ENCODE data around the gene ZNF611. TPM values are rescaled to one million over a fixed set of nuclear protein-coding genes. Genes with fewer than 3 reads are reported as not detected.

ZNF611 gene
- total RNA-seq, 4 donors from 2014 or later = 4.9 to 8.7 (median 7.9) TPM

DNA sequence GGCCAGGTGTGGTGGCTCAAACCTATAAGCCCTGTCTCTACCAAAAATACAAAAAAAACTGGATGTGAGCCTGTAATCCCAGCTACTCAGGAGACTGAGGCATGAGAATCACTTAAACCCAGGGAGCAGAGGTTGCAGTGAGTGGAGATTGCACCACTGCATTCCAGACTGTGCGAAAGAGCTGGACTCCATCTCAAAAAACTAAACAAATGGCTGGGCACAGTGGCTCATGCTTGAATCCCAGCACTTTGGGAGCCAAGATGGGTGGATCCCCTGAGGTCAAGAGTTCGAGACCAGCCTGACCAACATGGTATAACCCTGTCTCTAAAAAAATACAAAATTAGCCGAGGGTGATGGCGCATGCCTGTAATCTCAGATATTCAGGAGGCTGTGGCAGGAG, 61.8 kb downstream of the ZNF611 start:
- Histone ChIP-seq H3K27ac (no peak overlapping the region), H3K9me3 (peaks cover 0 to 8% (median 0%) of the 10 kb centered on the region in 3 donors), H3K4me1 (no peaks in the 10 kb centered on the region), H3K36me3 (peaks cover 0 to 21% (median 0%) of the 10 kb centered on the region in 3 donors), H3K27me3 (no peaks in the 10 kb centered on the region), H3K4me3 (no peak overlapping the region)
- WGBS, 2 donors = 82 to 94% methylated on average over 4 of the region's 4 CpGs
- intact Hi-C loops (cut with DNase I) = no loop called here
- no peak for DNase-seq
- TF ChIP-seq POLR2A (IDR thresholded peaks at IDR 0.05) = no peak
- TF ChIP-seq, protein P1, sequence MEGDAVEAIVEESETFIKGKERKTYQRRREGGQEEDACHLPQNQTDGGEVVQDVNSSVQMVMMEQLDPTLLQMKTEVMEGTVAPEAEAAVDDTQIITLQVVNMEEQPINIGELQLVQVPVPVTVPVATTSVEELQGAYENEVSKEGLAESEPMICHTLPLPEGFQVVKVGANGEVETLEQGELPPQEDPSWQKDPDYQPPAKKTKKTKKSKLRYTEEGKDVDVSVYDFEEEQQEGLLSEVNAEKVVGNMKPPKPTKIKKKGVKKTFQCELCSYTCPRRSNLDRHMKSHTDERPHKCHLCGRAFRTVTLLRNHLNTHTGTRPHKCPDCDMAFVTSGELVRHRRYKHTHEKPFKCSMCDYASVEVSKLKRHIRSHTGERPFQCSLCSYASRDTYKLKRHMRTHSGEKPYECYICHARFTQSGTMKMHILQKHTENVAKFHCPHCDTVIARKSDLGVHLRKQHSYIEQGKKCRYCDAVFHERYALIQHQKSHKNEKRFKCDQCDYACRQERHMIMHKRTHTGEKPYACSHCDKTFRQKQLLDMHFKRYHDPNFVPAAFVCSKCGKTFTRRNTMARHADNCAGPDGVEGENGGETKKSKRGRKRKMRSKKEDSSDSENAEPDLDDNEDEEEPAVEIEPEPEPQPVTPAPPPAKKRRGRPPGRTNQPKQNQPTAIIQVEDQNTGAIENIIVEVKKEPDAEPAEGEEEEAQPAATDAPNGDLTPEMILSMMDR (IDR thresholded peaks at IDR 0.05) = no peak

DNA sequence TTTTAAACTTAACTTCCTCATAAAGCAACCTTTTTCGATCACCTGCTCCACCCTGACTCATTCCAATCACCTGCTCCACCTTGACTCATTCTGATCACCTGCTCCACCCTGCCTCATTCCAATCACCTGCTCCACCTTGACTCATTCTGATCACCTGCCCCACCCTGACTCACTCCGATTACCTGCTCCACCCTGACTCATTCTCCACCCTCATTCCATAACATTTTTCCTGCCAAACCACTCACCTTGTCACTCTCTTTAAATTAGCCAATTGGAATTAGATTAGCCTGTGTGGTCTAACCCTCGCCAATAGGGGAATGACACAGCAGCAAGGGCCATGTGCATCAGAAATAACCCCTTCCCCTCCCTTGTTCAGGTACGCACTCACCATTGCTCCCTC, 64.8 kb downstream of the ZNF611 start:
- intact Hi-C loops (cut with DNase I) = no loop called here
- H3K4me3 ChIP-seq = no peak overlapping the region
- DNase-seq = no peak
- WGBS, 2 donors = 65 to 76% methylated on average over 4 of the region's 4 CpGs
- H3K27me3 ChIP-seq = no peaks in the 10 kb centered on the region
- TF ChIP-seq POLR2A (IDR thresholded peaks at IDR 0.05) = no peak
- TF ChIP-seq, protein P1 (IDR thresholded peaks at IDR 0.05) = peak in 1 of 6 experiments; percentile 19
- H3K27ac ChIP-seq = peak overlapping the region in 2 of 4 donors; percentile 41 to 55
- H3K36me3 ChIP-seq = peaks cover 0 to 28% (median 0%) of the 10 kb centered on the region in 3 donors
- H3K4me1 ChIP-seq = peaks cover 0 to 3% (median 0%) of the 10 kb centered on the region in 3 donors
- peaks cover 0 to 8% (median 0%) of the 10 kb centered on the region in 3 donors for H3K9me3 ChIP-seq

GRCh38 chr19:52669586-52669985, 65.3 kb downstream of the ZNF611 start:
- H3K27ac ChIP-seq = peak overlapping the region in 2 of 4 donors; percentile 48 to 55
- no peak for DNase-seq
- H3K9me3 ChIP-seq = peaks cover 0 to 8% (median 0%) of the 10 kb centered on the region in 3 donors
- intact Hi-C loops (cut with DNase I) = no loop called here
- H3K4me1 ChIP-seq = peaks cover 0 to 7% (median 0%) of the 10 kb centered on the region in 3 donors
- H3K36me3 ChIP-seq = peaks cover 0 to 33% (median 0%) of the 10 kb centered on the region in 3 donors
- H3K27me3 ChIP-seq = no peaks in the 10 kb centered on the region
- 83 to 84% methylated on average over 5 of the region's 5 CpGs for WGBS, 2 donors
- H3K4me3 ChIP-seq = no peak overlapping the region
- no peak for TF ChIP-seq POLR2A (IDR thresholded peaks at IDR 0.05)
- TF ChIP-seq, protein P1 (IDR thresholded peaks at IDR 0.05) = no peak

- Histone ChIP-seq H3K4me3 (no peak overlapping the region), H3K27me3 (no peaks in the 10 kb centered on the region), H3K36me3 (peaks cover 0 to 42% (median 0%) of the 10 kb centered on the region in 3 donors), H3K9me3 (peaks cover 0 to 18% (median 0%) of the 10 kb centered on the region in 3 donors), H3K27ac (no peak overlapping the region), H3K4me1 (peaks cover 0 to 10% (median 0%) of the 10 kb centered on the region in 3 donors)
- WGBS, 2 donors = 78 to 79% methylated on average over 6 of the region's 6 CpGs
- no peak for DNase-seq
- TF ChIP-seq, protein P1 (IDR thresholded peaks at IDR 0.05) = no peak
- no peak for TF ChIP-seq POLR2A (IDR thresholded peaks at IDR 0.05)
- intact Hi-C loops (cut with DNase I) = no loop called here
These were observed 66.9 kb downstream of the ZNF611 start for GRCh38 chr19:52667972-52668371.

- Histone ChIP-seq H3K27me3 (no peaks in the 10 kb centered on the region), H3K4me3 (no peak overlapping the region), H3K27ac (no peak overlapping the region), H3K4me1 (peaks cover 0 to 10% (median 0%) of the 10 kb centered on the region in 3 donors), H3K9me3 (peaks cover 0 to 18% (median 0%) of the 10 kb centered on the region in 3 donors), H3K36me3 (peaks cover 0 to 56% (median 0%) of the 10 kb centered on the region in 3 donors)
- intact Hi-C loops (cut with DNase I) = no loop called here
- TF ChIP-seq POLR2A (IDR thresholded peaks at IDR 0.05) = no peak
- DNase-seq = no peak
These were observed 68.3 kb downstream of the ZNF611 start for GRCh38 chr19:52666506-52666905.
